Measurements from ENCODE around the gene DPH5. TPM values are rescaled to one million over a fixed set of nuclear protein-coding genes. Genes with fewer than 3 reads are reported as not detected.

Gene DPH5
- total RNA-seq, 1 donor = 39.9 TPM

DNA sequence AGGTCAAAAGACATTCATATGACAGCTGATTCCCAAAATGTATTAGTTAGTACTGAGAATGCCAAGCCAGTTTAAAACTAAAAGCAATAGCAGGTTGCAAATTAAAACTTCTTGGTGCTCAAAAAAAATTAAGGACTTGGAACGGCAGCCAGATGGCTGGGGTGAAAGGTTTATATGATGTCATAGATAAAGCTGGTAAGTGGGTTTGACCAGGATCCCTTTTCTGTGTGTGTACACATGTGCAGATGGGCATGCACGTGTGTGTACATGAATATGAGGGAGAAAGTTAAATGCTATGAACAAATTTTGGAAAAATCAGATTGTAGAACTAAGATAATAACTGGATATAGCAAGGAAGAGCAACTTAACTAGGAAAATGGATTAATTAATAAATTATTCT is 39.1 kb upstream of the DPH5 start:
- TF ChIP-seq, protein P1, sequence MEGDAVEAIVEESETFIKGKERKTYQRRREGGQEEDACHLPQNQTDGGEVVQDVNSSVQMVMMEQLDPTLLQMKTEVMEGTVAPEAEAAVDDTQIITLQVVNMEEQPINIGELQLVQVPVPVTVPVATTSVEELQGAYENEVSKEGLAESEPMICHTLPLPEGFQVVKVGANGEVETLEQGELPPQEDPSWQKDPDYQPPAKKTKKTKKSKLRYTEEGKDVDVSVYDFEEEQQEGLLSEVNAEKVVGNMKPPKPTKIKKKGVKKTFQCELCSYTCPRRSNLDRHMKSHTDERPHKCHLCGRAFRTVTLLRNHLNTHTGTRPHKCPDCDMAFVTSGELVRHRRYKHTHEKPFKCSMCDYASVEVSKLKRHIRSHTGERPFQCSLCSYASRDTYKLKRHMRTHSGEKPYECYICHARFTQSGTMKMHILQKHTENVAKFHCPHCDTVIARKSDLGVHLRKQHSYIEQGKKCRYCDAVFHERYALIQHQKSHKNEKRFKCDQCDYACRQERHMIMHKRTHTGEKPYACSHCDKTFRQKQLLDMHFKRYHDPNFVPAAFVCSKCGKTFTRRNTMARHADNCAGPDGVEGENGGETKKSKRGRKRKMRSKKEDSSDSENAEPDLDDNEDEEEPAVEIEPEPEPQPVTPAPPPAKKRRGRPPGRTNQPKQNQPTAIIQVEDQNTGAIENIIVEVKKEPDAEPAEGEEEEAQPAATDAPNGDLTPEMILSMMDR (IDR thresholded peaks at IDR 0.05; ENCODE audit: insufficient read depth, low read length) = no peak
- no peak for DNase-seq (ENCODE audit: low read depth)
- H3K4me3 ChIP-seq (ENCODE audit: low read depth, low read length) = no peak overlapping the region

DNA sequence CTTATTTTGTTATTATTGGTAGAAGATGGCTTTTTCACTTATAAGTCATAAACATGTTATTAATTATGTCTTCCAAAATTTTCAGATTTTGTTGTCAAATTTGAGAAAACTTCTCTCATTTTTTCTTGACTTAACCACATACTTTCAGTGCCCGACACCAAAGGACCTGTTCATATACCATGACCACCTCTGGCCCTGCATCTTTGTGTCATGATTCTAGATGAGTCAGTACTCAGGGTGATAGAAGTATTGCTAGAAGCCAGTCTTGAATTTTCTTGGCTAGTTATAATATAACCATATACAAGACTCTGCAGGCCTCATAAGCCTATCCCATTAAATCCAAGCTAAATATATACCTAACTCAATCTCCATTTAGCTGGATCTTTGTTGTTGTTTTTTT is 35.4 kb upstream of the DPH5 start:
- DNase-seq (ENCODE audit: low read depth) = no peak
- TF ChIP-seq, protein P1 (IDR thresholded peaks at IDR 0.05; ENCODE audit: insufficient read depth, low read length) = no peak
- no peak overlapping the region for H3K4me3 ChIP-seq (ENCODE audit: low read depth, low read length)

DNA sequence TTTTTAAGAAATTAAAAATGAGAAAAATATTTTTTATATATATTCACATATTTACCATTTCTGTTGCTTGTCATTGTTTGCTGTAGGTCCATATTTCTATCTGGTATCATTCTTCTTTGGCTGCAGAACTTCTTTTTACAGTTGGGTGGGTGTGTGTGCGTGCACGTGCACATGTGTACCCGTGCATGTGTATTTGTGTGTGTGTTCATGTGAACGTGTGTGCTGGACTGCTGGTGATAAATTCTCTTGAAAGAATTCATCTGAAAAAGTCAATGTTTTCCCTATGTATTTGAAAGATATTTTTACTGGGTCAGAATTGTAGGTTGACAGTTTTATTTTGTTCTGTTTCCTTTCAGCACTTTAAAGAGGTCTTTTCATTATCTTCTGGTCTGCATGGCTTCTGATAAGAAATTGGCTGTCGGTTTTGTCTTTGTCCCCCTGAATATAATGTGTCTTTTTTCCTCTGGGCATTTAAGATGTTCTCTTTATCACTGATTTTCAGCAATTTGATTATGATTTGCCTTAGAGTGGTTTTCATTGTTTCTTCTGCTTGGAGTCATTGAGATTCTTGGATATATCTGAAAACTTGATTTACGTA is 34.5 kb upstream of the DPH5 start:
- TF ChIP-seq, protein P1 (IDR thresholded peaks at IDR 0.05; ENCODE audit: insufficient read depth, low read length) = no peak
- no peak overlapping the region for H3K4me3 ChIP-seq (ENCODE audit: low read depth, low read length)
- no peak for DNase-seq (ENCODE audit: low read depth)

DNA sequence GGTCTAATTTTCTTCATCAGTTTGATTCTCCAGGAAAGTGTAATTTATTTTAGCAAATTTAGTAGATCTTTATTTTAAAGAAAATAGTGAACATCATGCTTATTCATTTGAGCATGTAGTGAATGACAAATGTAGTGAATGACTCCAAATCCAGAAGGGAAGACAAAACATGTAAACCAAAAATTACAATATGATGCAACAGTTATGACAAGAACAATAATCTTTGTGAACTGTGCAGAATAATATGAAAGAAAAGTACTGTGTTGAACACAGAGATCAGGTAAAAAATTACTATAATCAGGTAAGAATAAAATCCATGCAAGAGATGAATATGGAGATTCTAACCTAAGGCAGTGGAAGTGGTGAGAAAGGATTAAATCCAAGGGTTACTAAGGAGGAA is 30.0 kb upstream of the DPH5 start:
- no peak overlapping the region for H3K4me3 ChIP-seq (ENCODE audit: low read depth, low read length)
- DNase-seq (ENCODE audit: low read depth) = no peak
- TF ChIP-seq, protein P1 (IDR thresholded peaks at IDR 0.05; ENCODE audit: insufficient read depth, low read length) = no peak

DNA sequence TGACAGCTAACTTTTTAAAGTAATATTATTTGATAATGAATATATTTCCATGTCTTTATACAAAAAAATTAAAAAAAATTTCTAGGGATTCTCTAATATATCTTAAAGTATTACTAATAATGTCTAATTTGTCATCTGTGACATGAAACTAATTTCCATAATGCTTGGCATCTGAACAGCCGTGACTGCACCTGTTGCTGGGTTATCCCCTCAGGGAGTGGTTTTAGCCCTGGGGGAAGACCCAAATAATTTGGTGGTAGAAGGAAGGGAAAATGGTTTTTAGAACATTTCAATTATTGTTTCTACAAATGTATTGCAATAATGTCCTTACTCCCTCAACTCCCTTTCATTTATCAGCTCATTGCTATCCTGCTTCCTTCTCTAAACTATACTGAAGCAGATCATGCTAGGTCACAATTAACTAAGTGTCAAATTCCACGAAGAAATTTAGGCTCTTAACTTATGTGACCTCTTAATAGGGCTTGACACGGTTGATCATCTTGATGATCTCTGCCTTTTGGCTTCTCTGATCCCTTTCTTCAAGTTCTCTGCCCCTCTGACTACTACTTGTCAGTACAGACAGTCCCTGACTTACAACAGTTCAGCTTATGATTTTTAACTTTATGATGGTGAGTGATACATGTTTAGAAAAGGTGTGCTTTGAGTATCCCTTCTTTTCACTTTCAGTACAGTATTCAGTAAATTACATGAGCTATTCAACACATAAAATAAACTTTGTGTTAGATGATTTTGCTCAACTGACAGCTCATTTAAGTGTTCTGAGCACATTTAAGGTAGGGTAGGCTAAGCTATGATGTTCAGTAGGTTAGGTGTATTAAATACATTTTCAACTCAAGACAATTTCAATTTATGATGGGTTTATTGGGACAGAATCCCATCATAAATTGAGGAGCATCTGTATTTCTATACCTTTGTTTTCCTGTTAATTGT is 26.4 kb upstream of the DPH5 start:
- H3K4me3 ChIP-seq (ENCODE audit: low read depth, low read length) = no peak overlapping the region
- TF ChIP-seq, protein P1 (IDR thresholded peaks at IDR 0.05; ENCODE audit: insufficient read depth, low read length) = no peak
- no peak for DNase-seq (ENCODE audit: low read depth)

DNA sequence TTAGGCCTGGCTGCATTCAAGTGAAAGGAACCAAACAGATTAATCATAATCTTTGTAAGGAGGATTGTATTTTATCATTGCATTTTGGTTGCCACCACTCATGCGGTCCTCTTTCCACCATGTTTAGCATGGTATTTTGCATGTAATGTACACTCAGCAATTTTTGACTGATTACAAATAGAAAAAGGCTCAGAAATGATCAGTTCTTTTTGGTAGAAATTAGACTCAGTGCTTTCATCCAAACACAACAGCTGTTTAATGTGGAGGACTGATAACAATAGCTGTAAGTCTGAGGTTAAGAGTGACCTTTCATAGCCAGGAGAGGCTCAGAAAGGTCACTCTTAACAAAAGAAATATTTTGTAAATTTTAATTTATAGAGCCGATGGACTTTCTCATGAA is 25.3 kb upstream of the DPH5 start:
- no peak overlapping the region for H3K4me3 ChIP-seq (ENCODE audit: low read depth, low read length)
- TF ChIP-seq, protein P1 (IDR thresholded peaks at IDR 0.05; ENCODE audit: insufficient read depth, low read length) = no peak
- DNase-seq (ENCODE audit: low read depth) = no peak
